Measurements from ENCODE around the gene TMED5. TPM values are rescaled to one million over a fixed set of nuclear protein-coding genes. Genes with fewer than 3 reads are reported as not detected.

The TMED5 gene
- total RNA-seq, 4 donors from 2014 or later = 28.7 to 47.9 (median 39.1) TPM

GRCh38 chr1:93159337-93159736 is 20.9 kb downstream of the TMED5 start:
- no peak overlapping the region for H3K27ac ChIP-seq
- no peaks in the 10 kb centered on the region for H3K4me1 ChIP-seq
- no peak for TF ChIP-seq POLR2A (IDR thresholded peaks at IDR 0.05)
- intact Hi-C loops (cut with DNase I) = no loop called here
- DNase-seq = no peak
- WGBS, 2 donors = 78 to 85% methylated on average over 2 of the region's 2 CpGs
- no peaks in the 10 kb centered on the region for H3K27me3 ChIP-seq
- H3K36me3 ChIP-seq = peaks cover 3 to 56% (median 6%) of the 10 kb centered on the region in 3 donors
- no peak overlapping the region for H3K4me3 ChIP-seq
- H3K9me3 ChIP-seq = no peaks in the 10 kb centered on the region

GRCh38 chr1:93155335-93155734 is 24.9 kb downstream of the TMED5 start:
- no peaks in the 10 kb centered on the region for H3K9me3 ChIP-seq
- H3K36me3 ChIP-seq = peaks cover 3 to 95% (median 6%) of the 10 kb centered on the region in 3 donors
- intact Hi-C loops (cut with DNase I) = no loop called here
- H3K27ac ChIP-seq = no peak overlapping the region
- H3K4me3 ChIP-seq = no peak overlapping the region
- no peaks in the 10 kb centered on the region for H3K27me3 ChIP-seq
- 60 to 67% methylated on average over 3 of the region's 3 CpGs for WGBS, 2 donors
- no peak for TF ChIP-seq CTCF (IDR thresholded peaks at IDR 0.05)
- no peak for TF ChIP-seq POLR2A (IDR thresholded peaks at IDR 0.05)
- no peak for DNase-seq
- no peaks in the 10 kb centered on the region for H3K4me1 ChIP-seq

- DNase-seq = no peak
- H3K36me3 ChIP-seq = peaks cover 3 to 99% (median 6%) of the 10 kb centered on the region in 3 donors
- TF ChIP-seq POLR2A (IDR thresholded peaks at IDR 0.05) (no peak), CTCF (IDR thresholded peaks at IDR 0.05) (no peak)
- no peak overlapping the region for H3K4me3 ChIP-seq
- no peak overlapping the region for H3K27ac ChIP-seq
- H3K27me3 ChIP-seq = no peaks in the 10 kb centered on the region
- no peaks in the 10 kb centered on the region for H3K4me1 ChIP-seq
- no peaks in the 10 kb centered on the region for H3K9me3 ChIP-seq
- intact Hi-C loops (cut with DNase I) = no loop called here
Observed at GRCh38 chr1:93154898-93155297, 25.3 kb downstream of the TMED5 start.

- no peak overlapping the region for H3K4me3 ChIP-seq
- H3K9me3 ChIP-seq = no peaks in the 10 kb centered on the region
- DNase-seq = no peak
- H3K36me3 ChIP-seq = peaks cover 0 to 98% (median 4%) of the 10 kb centered on the region in 3 donors
- no peak for TF ChIP-seq POLR2A (IDR thresholded peaks at IDR 0.05)
- TF ChIP-seq CTCF (IDR thresholded peaks at IDR 0.05) = no peak
- 76 to 82% methylated on average over 2 of the region's 2 CpGs for WGBS, 2 donors
- intact Hi-C loops (cut with DNase I) = no loop called here
- H3K4me1 ChIP-seq = no peaks in the 10 kb centered on the region
- no peak overlapping the region for H3K27ac ChIP-seq
- no peaks in the 10 kb centered on the region for H3K27me3 ChIP-seq
Observed at GRCh38 chr1:93152835-93153234, 27.4 kb downstream of the TMED5 start.

- no peaks in the 10 kb centered on the region for H3K27me3 ChIP-seq
- intact Hi-C loops (cut with DNase I) = no loop called here
- no peak for DNase-seq
- no peak overlapping the region for H3K27ac ChIP-seq
- no peak for TF ChIP-seq CTCF (IDR thresholded peaks at IDR 0.05)
- no peak for TF ChIP-seq POLR2A (IDR thresholded peaks at IDR 0.05)
- H3K9me3 ChIP-seq = no peaks in the 10 kb centered on the region
- no peak overlapping the region for H3K4me3 ChIP-seq
- peaks cover 0 to 84% (median 0%) of the 10 kb centered on the region in 3 donors for H3K36me3 ChIP-seq
- no peaks in the 10 kb centered on the region for H3K4me1 ChIP-seq
Observed at GRCh38 chr1:93151474-93151873, 28.7 kb downstream of the TMED5 start.

GRCh38 chr1:93150729-93151128 is 29.5 kb downstream of the TMED5 start:
- no peak for DNase-seq
- H3K4me3 ChIP-seq = no peak overlapping the region
- H3K27ac ChIP-seq = no peak overlapping the region
- TF ChIP-seq POLR2A (IDR thresholded peaks at IDR 0.05) = no peak
- no peak for TF ChIP-seq CTCF (IDR thresholded peaks at IDR 0.05)
- intact Hi-C loops (cut with DNase I) = no loop called here
- 21 to 29% methylated on average over 1 of the region's 1 CpG for WGBS, 2 donors
- H3K4me1 ChIP-seq = no peaks in the 10 kb centered on the region
- H3K36me3 ChIP-seq = peaks cover 0 to 76% (median 0%) of the 10 kb centered on the region in 3 donors
- no peaks in the 10 kb centered on the region for H3K27me3 ChIP-seq
- no peaks in the 10 kb centered on the region for H3K9me3 ChIP-seq

All from esophagus squamous epithelium (tissue), 5 donors.